ENCODE results near the gene PDLIM3.
"Not testable (repeated sequence)": the region's sequence is repeated elsewhere in the genome, so short reads cannot be mapped to it uniquely, and the experiment has no call there.

PDLIM3 gene

DNA sequence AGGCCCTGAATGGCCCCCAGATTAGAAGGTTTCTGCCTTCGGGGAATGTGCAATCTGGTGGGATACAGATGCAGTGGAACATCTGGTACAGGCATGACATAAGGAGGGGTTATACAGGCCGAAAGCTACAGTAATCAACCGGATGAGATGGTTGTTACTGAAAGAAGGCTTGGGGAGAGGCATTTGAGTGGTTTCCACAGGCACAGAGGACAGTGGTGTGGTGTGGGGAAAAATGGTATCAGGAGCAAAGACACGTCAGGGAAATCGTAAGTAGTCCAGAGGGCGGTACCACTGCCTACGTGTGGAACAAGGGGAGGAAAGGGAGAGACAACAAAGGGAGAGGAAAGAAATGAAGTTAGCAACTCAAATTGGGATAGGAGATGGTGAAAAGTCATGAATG is 3.0 kb downstream of the PDLIM3 start (continued):
- TF ChIP-seq, protein P1, sequence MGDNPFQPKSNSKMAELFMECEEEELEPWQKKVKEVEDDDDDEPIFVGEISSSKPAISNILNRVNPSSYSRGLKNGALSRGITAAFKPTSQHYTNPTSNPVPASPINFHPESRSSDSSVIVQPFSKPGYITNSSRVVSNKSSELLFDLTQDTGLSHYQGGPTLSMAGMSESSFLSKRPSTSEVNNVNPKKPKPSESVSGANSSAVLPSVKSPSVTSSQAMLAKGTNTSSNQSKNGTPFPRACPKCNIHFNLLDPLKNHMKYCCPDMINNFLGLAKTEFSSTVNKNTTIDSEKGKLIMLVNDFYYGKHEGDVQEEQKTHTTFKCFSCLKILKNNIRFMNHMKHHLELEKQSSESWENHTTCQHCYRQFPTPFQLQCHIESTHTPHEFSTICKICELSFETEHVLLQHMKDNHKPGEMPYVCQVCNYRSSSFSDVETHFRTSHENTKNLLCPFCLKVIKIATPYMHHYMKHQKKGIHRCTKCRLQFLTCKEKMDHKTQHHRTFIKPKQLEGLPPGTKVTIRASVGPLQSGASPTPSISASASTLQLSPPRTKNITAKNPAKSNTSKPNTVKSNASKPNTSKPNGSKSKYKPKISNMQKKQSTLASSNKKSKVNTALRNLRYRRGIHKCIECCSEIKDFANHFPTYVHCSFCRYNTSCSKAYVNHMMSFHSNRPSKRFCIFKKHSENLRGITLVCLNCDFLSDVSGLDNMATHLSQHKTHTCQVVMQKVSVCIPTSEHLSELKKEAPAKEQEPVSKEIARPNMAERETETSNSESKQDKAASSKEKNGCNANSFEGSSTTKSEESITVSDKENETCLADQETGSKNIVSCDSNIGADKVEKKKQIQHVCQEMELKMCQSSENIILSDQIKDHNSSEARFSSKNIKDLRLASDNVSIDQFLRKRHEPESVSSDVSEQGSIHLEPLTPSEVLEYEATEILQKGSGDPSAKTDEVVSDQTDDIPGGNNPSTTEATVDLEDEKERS (tag by site-specific recombination; IDR thresholded peaks at IDR 0.05), result no peak
- TF ChIP-seq RBAK (tag by site-specific recombination; IDR thresholded peaks at IDR 0.05), result no peak
- TF ChIP-seq ZXDB (tag by site-specific recombination; IDR thresholded peaks at IDR 0.05), result no peak
- TF ChIP-seq ZNF214 (tag by site-specific recombination; IDR thresholded peaks at IDR 0.05; ENCODE audit: borderline replicate concordance), result no peak
- TF ChIP-seq ZNF76 (tag by site-specific recombination; IDR thresholded peaks at IDR 0.05; ENCODE audit: borderline replicate concordance, low read depth), result no peak
- TF ChIP-seq, protein P2, sequence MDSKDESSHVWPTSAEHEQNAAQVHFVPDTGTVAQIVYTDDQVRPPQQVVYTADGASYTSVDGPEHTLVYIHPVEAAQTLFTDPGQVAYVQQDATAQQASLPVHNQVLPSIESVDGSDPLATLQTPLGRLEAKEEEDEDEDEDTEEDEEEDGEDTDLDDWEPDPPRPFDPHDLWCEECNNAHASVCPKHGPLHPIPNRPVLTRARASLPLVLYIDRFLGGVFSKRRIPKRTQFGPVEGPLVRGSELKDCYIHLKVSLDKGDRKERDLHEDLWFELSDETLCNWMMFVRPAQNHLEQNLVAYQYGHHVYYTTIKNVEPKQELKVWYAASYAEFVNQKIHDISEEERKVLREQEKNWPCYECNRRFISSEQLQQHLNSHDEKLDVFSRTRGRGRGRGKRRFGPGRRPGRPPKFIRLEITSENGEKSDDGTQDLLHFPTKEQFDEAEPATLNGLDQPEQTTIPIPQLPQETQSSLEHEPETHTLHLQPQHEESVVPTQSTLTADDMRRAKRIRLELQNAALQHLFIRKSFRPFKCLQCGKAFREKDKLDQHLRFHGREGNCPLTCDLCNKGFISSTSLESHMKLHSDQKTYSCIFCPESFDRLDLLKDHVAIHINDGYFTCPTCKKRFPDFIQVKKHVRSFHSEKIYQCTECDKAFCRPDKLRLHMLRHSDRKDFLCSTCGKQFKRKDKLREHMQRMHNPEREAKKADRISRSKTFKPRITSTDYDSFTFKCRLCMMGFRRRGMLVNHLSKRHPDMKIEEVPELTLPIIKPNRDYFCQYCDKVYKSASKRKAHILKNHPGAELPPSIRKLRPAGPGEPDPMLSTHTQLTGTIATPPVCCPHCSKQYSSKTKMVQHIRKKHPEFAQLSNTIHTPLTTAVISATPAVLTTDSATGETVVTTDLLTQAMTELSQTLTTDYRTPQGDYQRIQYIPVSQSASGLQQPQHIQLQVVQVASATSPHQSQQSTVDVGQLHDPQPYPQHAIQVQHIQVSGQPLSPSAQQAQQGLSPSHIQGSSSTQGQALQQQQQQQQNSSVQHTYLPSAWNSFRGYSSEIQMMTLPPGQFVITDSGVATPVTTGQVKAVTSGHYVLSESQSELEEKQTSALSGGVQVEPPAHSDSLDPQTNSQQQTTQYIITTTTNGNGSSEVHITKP (tag by site-specific recombination; IDR thresholded peaks at IDR 0.05), result no peak
- TF ChIP-seq ZNF830 (tag by site-specific recombination; IDR thresholded peaks at IDR 0.05; ENCODE audit: low read depth), result no peak

DNA sequence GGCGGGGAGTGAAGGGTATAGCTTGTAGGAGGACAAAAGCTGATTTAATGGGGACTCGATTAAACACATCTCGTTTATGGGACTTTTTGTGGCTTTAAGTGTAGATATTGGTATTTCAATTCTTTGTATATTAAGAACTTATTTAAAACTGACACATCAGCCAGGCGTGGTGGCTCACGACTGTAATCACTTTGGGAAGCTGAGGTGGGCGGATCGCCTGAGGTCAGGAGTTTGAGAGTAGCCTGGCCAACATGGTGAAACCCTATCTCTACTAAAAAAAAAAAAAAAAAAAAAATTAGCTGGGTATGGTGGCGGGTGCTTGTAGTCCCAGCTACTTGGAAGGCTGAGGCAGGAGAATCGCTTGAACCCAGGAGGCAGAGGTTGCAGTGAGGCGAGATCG is 3.7 kb downstream of the PDLIM3 start:
- H3K4me1 ChIP-seq (ENCODE audit: control insufficient read depth, insufficient read depth, low read length); H3K27ac ChIP-seq (ENCODE audit: extremely low read depth, low read depth, low read length); H3K36me3 ChIP-seq (ENCODE audit: control insufficient read depth in 2 of 2, insufficient read depth in 1 of 2, low read length in 2 of 2); H3K9me3 ChIP-seq (ENCODE audit: control insufficient read depth, insufficient read depth, low read depth, low read length); H3K4me3 ChIP-seq (ENCODE audit: low read depth, low read length); POLR2A ChIA-PET: not testable (repeated sequence)
- CTCF ChIA-PET, result interaction anchor here (0.6 kb wide), 1 partner anchor 36 kb away, joined by 3 read pairs; no protein-coding TSS in a partner anchor

DNA sequence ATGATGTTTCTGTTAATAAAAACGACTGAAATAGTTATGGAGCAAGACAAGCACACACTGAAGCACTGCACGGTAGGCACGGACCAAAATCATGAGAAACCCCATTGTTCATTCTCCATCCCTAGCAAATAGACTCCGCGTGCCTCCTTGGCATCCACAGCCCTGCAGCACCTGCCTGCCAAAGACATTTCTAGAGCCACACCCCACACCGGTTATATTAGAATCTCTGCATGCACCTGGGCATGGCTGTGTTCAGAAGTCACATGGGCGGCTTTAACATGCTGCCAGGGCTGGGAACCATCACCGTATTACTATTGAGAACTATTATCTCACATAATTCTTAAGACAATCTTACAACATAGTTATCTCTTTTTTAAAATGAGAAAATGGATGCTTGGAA is 5.9 kb downstream of the PDLIM3 start:
- H3K36me3 ChIP-seq (ENCODE audit: control insufficient read depth in 2 of 2, insufficient read depth in 1 of 2, low read length in 2 of 2), result no peaks in the 10 kb centered on the region
- no peak overlapping the region for H3K27ac ChIP-seq (ENCODE audit: extremely low read depth, low read depth, low read length)
- H3K4me1 ChIP-seq (ENCODE audit: control insufficient read depth, insufficient read depth, low read length), result no peaks in the 10 kb centered on the region
- CTCF ChIA-PET, result interaction anchor here (0.7 to 1.2 kb wide), 3 partner anchors 18 to 508 kb away, joined by 3 to 5 read pairs (median 4); no protein-coding TSS in a partner anchor
- no peak overlapping the region for H3K4me3 ChIP-seq (ENCODE audit: low read depth, low read length)
- POLR2A ChIA-PET, result no interaction called here
- H3K9me3 ChIP-seq (ENCODE audit: control insufficient read depth, insufficient read depth, low read depth, low read length), result no peaks in the 10 kb centered on the region
- TF ChIP-seq, protein P3, sequence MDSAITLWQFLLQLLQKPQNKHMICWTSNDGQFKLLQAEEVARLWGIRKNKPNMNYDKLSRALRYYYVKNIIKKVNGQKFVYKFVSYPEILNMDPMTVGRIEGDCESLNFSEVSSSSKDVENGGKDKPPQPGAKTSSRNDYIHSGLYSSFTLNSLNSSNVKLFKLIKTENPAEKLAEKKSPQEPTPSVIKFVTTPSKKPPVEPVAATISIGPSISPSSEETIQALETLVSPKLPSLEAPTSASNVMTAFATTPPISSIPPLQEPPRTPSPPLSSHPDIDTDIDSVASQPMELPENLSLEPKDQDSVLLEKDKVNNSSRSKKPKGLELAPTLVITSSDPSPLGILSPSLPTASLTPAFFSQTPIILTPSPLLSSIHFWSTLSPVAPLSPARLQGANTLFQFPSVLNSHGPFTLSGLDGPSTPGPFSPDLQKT (IDR thresholded peaks at IDR 0.05; ENCODE audit: borderline replicate concordance, low read depth, low read length), result no peak
- TF ChIP-seq WT1 (tag by site-specific recombination; IDR thresholded peaks at IDR 0.05) (no peak), ZBTB21 (tag by site-specific recombination; IDR thresholded peaks at IDR 0.05) (no peak), MYNN (tag by site-specific recombination; IDR thresholded peaks at IDR 0.05; ENCODE audit: borderline replicate concordance) (no peak), ZNF174 (tag by site-specific recombination; IDR thresholded peaks at IDR 0.05) (no peak), GFI1B (tag by site-specific recombination; IDR thresholded peaks at IDR 0.05) (no peak), ZNF274 (IDR thresholded peaks at IDR 0.05; ENCODE audit: low read length) (no peak), ZNF274 (tag by site-specific recombination; IDR thresholded peaks at IDR 0.05; ENCODE audit: borderline replicate concordance) (no peak), ZNF221 (tag by site-specific recombination; IDR thresholded peaks at IDR 0.05; ENCODE audit: borderline replicate concordance) (no peak), ZSCAN16 (tag by site-specific recombination; IDR thresholded peaks at IDR 0.05) (no peak)
- TF ChIP-seq, protein P4, sequence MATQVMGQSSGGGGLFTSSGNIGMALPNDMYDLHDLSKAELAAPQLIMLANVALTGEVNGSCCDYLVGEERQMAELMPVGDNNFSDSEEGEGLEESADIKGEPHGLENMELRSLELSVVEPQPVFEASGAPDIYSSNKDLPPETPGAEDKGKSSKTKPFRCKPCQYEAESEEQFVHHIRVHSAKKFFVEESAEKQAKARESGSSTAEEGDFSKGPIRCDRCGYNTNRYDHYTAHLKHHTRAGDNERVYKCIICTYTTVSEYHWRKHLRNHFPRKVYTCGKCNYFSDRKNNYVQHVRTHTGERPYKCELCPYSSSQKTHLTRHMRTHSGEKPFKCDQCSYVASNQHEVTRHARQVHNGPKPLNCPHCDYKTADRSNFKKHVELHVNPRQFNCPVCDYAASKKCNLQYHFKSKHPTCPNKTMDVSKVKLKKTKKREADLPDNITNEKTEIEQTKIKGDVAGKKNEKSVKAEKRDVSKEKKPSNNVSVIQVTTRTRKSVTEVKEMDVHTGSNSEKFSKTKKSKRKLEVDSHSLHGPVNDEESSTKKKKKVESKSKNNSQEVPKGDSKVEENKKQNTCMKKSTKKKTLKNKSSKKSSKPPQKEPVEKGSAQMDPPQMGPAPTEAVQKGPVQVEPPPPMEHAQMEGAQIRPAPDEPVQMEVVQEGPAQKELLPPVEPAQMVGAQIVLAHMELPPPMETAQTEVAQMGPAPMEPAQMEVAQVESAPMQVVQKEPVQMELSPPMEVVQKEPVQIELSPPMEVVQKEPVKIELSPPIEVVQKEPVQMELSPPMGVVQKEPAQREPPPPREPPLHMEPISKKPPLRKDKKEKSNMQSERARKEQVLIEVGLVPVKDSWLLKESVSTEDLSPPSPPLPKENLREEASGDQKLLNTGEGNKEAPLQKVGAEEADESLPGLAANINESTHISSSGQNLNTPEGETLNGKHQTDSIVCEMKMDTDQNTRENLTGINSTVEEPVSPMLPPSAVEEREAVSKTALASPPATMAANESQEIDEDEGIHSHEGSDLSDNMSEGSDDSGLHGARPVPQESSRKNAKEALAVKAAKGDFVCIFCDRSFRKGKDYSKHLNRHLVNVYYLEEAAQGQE (tag by site-specific recombination; IDR thresholded peaks at IDR 0.05), result no peak
- TF ChIP-seq, protein P1 (tag by site-specific recombination; IDR thresholded peaks at IDR 0.05), result no peak

All from HEK293 (cell line).